ENCODE measurements around the gene TBC1D9B.
"Not testable (repeated sequence)": the region's sequence is repeated elsewhere in the genome, so short reads cannot be mapped to it uniquely, and the experiment has no call there.

The TBC1D9B gene

DNA sequence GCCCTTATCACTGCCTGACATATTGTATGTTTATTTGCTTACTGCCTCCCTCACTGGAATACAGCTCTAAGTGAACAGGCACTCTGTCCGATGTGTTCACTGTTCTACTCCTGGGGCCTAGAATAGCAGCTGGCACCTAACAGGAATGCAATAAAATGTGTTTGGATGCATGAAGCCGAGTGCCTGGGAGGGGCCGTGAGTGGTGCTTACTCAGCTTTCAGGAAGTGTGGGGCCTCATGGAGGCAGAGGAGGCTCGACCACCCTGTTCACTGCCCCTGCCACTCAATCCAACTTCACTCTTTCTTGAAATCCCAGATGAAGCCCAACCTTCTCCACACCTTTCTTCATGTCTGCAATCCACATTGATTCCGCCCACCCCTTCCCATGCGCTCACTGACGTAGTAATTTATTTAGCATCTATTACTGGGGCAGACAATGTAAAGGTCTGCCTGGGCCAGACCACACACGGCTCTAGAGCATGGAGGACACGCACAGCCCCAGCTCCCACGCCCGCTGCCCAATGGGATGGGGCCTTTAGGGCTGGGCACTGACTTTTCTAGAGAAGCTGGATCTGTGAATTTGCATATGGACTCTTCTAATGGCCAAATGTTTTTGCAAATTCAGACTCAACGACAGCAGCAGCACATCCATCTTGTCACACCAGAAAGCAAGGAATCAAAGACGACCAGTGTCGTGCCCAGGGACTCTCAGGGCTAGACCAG lies 21.3 kb downstream of the TBC1D9B start:
- no peak for DNase-seq (ENCODE audit: insufficient read length, low spot score)
- no peak for FAIRE-seq

- FAIRE-seq, result no peak
- DNase-seq (ENCODE audit: insufficient read length, low spot score), result no peak
Measured at GRCh38 chr5:179885491-179886090, 22.1 kb downstream of the TBC1D9B start.

DNA sequence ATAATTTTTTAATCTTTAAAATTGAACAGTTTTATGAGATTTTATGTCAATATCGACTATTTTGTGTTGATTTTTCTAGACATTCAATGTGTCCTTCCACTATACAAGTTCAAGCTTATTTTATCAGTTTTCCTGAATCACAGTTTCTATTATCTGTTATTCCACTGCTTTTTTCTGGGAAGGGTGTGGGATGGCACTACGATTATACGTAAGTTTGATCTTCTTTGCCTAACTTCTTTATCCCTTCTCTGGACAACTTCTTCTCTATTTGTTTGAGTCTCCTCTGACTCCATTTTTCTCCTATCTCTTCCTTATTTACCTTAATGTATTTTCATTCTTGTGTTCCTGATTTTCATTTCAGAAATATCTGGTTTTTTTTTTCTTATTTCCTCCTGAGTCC lies 24.5 kb downstream of the TBC1D9B start:
- DNase-seq (ENCODE audit: insufficient read length, low spot score) (no peak), FAIRE-seq (no peak)

GRCh38 chr5:179882338-179882737 lies 25.4 kb downstream of the TBC1D9B start:
- FAIRE-seq, result no peak
- DNase-seq (ENCODE audit: insufficient read length, low spot score), result no peak

- no peak for DNase-seq (ENCODE audit: insufficient read length, low spot score)
- no peak for FAIRE-seq
Measured at GRCh38 chr5:179880848-179881590, 26.7 kb downstream of the TBC1D9B start.

DNA sequence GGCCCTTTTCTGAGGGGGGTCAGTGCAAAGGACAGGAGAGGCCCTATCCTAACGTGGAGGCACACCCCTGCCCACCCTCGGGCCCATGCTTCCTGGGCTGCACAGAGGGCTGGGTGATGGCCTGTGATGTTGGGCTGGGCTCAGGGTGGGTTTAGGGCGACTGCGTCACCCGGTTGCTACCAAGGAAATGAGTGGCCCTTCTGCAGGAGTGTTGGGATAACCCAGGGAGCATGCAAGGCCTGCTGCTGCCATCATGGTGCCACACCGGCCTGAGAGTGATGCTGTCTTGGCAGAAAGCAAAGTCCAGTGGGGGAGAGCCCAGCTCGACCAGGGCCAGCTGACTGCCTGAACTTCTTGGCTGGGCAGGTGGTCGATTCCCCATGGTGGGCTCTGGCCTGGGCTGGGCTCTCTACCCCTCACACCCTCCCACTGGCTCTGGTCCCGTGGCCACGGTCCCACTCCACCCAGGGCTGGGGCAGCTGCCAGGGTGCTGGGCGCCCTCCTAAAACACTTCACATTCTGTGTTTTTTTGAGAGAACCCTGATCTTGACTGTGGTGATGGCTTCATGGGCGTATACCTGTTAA lies 27.5 kb downstream of the TBC1D9B start:
- DNase-seq (ENCODE audit: insufficient read length, low spot score) (no peak), FAIRE-seq (no peak)

DNA sequence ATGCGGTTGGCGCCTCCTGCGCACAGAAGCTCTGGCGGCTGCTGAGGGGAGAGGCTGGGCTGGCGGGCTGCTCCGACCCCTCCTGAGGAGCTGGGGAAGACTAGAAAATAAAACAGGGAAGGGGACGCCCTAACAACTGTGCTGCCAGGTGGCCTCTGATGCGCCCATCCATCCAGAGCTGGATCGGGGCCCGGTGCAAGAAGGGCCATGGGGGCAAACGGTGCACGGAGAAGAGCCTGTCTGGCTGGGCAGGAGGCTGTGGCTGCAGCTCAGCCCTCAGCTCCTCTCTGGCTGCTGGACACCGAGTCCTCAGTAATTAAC lies 28.0 kb downstream of the TBC1D9B start:
- no peak for DNase-seq (ENCODE audit: insufficient read length, low spot score)

DNA sequence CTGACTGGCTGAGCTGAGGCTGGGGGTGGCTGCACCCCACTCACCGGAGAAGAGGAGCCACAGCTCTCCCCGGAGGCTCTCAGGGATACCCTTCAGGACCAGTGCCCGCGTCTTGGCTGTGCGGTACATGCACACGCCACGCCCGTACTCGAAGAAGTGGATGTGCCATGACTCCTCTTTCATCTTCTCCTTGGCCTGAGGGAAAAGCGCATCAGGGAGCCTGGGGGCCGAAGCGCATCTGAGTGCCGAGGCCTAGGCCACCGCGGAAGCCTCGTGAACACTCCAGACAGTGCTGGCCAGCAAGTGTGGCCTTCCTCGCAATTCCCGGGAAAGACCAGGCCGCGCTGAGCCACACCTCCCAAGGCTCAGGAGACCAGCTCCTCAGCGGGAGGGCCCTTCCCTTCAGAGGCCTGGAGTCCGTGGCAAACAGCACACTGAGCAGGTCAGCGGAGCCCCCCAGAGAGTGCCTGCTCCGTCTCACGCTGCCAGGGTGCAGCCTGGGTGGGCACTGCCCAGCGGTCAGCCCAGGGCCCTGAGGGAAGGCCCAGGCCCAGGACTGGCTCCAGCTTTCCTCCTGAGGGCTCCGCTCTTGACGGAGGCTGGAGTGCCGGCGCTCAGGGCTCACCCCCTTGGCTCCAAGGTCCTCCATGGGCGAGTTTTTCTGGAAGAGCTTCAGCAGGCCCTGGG lies 28.6 kb downstream of the TBC1D9B start:
- no peak for FAIRE-seq
- no peak for DNase-seq (ENCODE audit: insufficient read length, low spot score)

More for the DNA sequence above, 28.0 kb downstream of the TBC1D9B start:
- no peak for FAIRE-seq

DNA sequence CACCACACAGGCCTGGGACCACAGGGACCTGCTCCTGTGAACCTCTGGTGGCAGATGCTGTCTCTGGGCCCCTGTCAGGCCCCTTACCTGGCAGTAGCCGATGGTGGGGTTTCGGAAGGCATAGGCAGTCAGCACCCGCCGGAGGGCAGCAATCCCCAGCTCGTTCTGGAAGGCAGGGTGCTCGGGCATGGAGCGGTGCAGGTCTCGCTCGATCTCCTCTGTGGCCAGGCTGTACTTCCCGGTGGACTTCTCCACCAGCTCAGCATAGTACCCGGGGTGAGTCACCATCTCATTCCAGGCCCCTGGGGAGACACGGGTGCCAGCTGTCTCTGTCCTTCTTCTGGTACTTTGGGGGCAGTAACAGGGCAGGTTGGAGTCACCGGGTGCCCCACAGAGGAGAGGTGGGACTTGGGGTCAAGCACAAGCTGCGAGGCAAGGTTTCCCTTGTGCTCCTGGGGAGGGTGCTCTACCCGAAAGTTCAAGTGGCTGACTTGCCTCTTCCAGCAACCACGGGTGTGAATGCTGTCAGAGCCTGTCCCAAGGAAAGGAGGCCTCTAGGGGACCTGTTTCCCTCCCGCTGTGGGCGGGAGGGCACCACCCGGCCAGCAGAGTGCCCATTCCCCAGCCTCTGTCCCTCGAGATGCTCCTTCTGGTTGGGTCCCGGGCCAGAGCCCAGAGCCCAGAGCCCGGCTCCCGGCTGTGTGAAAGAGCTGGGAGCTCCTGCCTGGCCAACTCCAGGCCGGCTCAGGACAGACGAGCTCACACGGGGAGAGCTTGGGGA lies 29.3 kb downstream of the TBC1D9B start:
- DNase-seq (ENCODE audit: insufficient read length, low spot score) (no peak), FAIRE-seq (no peak)

- FAIRE-seq, result no peak
- no peak for DNase-seq (ENCODE audit: insufficient read length, low spot score)
Measured at GRCh38 chr5:179876610-179876952, 31.1 kb downstream of the TBC1D9B start.

DNA sequence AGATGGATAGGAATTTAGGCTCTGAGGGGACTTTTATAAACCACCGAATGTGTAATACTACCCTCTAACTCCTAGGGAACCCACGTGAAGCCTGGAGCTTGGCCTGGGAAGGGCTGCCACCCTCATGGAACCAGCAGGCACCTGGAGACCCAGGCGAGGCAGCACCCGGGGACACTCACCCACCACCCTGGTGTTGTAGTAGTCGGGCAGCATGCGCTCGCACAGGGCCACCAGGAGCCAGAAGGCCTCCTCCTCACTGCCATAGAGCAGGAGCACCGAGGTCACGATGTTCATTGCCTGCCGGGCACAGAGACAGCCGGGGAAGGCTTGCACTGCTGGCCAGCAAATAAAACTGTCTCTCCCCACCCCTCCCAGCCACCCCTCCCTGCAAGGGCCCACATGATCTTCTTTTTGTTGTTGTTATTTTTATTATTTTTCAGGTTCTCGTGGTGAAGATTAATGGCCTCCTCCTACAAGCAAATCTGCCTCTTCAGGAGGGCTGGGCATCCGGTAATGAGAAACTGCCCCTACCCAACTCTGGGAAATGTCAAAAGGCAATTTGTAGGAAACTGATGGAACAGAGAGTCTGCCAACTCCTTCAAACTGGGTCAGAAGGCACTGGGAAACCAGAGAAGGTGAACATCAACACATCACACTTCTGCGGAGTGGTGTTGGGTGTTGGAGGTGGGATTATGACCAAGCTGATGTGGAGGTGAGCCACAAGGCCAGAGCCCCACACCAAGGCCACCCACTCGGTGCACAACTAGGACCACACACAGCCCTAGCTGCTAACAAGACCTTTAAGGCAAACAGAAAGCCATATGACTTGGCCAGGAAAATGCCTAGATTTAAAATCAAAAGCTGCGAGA lies 31.7 kb downstream of the TBC1D9B start:
- FAIRE-seq, result no peak
- DNase-seq (ENCODE audit: insufficient read length, low spot score), result no peak

DNA sequence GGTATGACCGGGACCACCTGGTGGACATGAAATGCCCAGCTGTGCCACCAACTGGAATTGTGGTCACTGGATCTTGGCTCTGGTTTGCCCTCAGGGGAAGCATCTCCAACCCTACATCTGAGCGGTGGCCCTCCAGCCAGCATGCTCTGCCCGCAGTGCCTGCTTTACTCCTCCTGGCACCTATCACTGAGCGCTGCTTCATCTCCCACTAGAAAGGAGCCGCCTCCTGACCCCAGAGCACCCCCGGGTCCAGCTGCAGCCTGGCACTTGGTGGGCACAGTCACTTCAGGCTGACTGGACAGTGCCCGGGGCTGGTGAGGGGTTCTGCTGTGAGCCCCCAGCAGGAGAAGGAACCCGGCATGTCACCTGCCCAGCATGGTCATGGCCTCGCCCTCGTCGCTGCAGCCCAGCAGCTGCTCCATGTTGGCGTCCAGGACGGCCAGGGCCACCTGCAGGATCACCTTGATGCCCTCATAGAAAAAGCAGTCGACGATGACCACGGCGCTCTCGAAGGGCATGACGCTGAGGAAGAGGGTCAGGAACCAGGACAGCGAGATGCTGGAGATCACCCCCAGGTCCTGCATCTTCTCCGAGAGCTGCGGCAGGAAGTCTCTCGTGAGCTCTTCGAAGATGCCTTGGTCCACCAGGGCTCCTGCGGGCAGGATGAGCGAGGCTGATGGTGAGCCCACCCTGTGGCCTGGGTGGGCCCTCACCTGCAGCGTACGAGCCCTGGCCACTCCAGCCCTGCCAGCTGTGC lies 33.0 kb downstream of the TBC1D9B start:
- FAIRE-seq (no peak), DNase-seq (ENCODE audit: insufficient read length, low spot score) (no peak)

DNA sequence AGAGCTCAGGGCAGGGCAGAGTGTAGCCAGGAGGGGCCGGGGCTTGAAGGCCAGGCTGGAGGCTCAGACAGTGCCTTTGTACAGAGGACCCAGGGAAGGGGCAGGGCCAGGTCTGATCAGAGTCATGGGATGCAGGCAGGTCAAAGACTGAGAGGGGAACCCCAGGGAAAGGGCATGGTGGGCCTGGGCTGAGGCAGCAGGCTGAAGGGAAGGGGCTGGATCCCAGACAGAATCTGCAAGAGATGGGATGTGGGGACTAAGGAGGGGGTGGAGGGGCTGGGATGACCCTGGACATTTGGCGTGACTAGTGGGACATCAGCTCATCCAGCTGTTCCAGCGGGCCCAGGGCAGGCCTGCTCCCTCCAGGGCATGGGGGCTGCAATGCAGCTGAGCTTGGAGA lies 33.6 kb downstream of the TBC1D9B start:
- FAIRE-seq, result no peak

DNA sequence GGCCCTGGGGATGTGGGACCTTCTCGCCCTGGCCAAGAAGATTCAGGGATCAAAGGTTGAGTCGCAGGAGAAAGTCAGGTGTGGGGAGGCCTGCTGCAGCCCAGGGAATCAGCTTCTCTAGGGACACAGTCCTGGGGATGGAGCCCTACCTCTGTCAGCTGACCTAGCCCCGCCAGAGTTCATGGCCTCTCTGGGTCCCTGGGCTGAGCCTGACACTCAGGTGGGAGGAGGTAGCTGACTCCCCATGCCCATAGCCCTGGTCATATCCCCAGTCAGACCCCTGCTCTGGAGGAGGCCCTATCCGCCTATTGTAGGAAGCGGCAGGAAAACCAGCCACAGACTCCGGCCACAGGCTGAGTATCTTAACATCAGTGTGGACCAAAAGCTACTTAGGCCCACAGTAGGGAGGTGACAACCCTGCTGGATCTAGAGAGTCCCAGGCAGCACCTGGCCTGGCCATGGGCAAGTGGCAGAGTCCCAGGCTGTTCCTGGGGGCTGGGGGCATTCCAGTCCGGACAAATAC lies 34.0 kb downstream of the TBC1D9B start:
- DNase-seq (ENCODE audit: insufficient read length, low spot score) (no peak), FAIRE-seq (no peak)

More for the DNA sequence above, 33.6 kb downstream of the TBC1D9B start:
- DNase-seq (ENCODE audit: insufficient read length, low spot score), result no peak

DNA sequence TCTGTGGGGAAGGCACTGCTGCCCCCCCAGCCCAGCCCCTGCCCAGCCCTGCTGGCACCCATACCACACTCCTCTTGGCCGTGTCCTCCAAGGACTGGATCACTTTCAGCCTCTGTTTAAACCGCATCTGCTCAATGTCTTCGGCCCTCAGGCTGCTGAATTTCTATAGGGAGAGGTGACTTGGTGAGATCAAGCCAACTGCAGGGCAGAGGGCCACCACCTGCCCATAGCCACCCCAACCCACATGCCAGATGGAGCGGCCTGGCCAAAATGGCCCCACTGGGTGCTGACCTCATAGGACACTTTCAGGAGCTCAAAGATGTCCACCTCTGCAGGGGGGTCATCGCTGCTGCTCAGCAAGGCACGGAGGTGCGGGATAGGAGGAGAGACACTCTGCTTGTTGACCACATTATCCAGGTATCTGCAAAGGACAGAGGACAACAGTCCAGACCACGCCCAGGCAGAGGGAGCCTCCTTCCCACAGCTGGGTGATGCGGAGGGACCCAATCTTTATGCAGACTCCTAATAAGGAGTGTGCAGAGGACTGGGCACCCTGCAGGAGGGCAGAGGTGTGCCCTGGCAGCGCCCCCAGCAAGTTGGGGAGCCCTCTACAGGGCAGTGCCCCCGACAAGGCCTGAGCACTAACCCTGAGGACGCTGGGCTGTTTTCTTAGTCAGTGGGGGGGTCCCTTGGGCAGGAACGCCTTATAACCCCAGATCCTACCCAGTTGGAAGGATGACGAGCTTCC lies 34.7 kb downstream of the TBC1D9B start:
- no peak for DNase-seq (ENCODE audit: insufficient read length, low spot score)
- no peak for FAIRE-seq

GRCh38 chr5:179872055-179872827 lies 35.5 kb downstream of the TBC1D9B start:
- no peak for FAIRE-seq
- DNase-seq (ENCODE audit: insufficient read length, low spot score), result no peak

GRCh38 chr5:179871533-179871932 lies 36.2 kb downstream of the TBC1D9B start:
- not testable (repeated sequence) for FAIRE-seq

More at GRCh38 chr5:179871533-179871932, 36.2 kb downstream of the TBC1D9B start:
- DNase-seq (ENCODE audit: insufficient read length, low spot score), result not testable (repeated sequence)
